Measurements from ENCODE around the gene FBXO21.

FBXO21 gene

GRCh38 chr12:117121441-117121840 is 68.8 kb downstream of the FBXO21 start:
- DNase-seq (ENCODE audit: low read depth), result no peak
- no peak for TF ChIP-seq CTCF (conservative IDR thresholded peaks at IDR 0.05; ENCODE audit: control insufficient read depth, insufficient read depth, low read depth, low read length)

GRCh38 chr12:117120787-117121186 is 69.5 kb downstream of the FBXO21 start:
- TF ChIP-seq CTCF (conservative IDR thresholded peaks at IDR 0.05; ENCODE audit: control insufficient read depth, insufficient read depth, low read depth, low read length), result no peak
- H3K4me3 ChIP-seq (ENCODE audit: control insufficient read depth, low read depth, low read length), result no peak overlapping the region

More at GRCh38 chr12:117121441-117121840, 68.8 kb downstream of the FBXO21 start:
- H3K4me3 ChIP-seq (ENCODE audit: control insufficient read depth, low read depth, low read length), result no peak overlapping the region

GRCh38 chr12:117119592-117120198 is 70.6 kb downstream of the FBXO21 start:
- peak; percentile 61 for TF ChIP-seq CTCF (conservative IDR thresholded peaks at IDR 0.05; ENCODE audit: control insufficient read depth, insufficient read depth, low read depth, low read length)
- DNase-seq (ENCODE audit: low read depth), result no peak

More at GRCh38 chr12:117120787-117121186, 69.5 kb downstream of the FBXO21 start:
- DNase-seq (ENCODE audit: low read depth), result no peak

GRCh38 chr12:117118838-117119591 is 71.3 kb downstream of the FBXO21 start:
- H3K4me3 ChIP-seq (ENCODE audit: control insufficient read depth, low read depth, low read length), result no peak overlapping the region
- no peak for TF ChIP-seq CTCF (conservative IDR thresholded peaks at IDR 0.05; ENCODE audit: control insufficient read depth, insufficient read depth, low read depth, low read length)
- DNase-seq (ENCODE audit: low read depth), result no peak

More at GRCh38 chr12:117119592-117120198, 70.6 kb downstream of the FBXO21 start:
- H3K4me3 ChIP-seq (ENCODE audit: control insufficient read depth, low read depth, low read length), result no peak overlapping the region

GRCh38 chr12:117114784-117115183 is 75.5 kb downstream of the FBXO21 start:
- no peak overlapping the region for H3K4me3 ChIP-seq (ENCODE audit: control insufficient read depth, low read depth, low read length)
- no peak for DNase-seq (ENCODE audit: low read depth)
- no peak for TF ChIP-seq CTCF (conservative IDR thresholded peaks at IDR 0.05; ENCODE audit: control insufficient read depth, insufficient read depth, low read depth, low read length)

GRCh38 chr12:117113231-117113630 is 77.0 kb downstream of the FBXO21 start:
- no peak overlapping the region for H3K4me3 ChIP-seq (ENCODE audit: control insufficient read depth, low read depth, low read length)
- no peak for TF ChIP-seq CTCF (conservative IDR thresholded peaks at IDR 0.05; ENCODE audit: control insufficient read depth, insufficient read depth, low read depth, low read length)
- DNase-seq (ENCODE audit: low read depth), result no peak

Measured in fibroblast of mammary gland (primary cell).